ENCODE results near the gene MBOAT2.

DNA sequence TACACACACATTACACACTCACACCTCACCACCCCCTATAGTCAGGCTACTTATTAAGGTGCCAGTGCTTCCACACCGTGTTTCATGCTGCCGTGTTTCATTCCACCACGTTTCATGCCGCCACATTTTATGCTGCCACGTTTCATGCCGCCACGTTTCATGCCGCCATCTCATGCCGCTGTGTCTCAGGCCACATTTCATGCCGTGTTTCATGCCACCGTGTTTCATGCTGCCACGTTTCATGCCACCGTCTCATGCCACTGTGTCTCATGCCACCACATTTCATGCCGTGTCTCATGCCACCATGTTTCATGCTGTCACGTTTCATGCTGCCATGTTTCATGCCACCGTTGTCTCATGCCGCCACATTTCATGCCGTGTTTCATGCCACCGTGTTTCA lies 65.1 kb downstream of the MBOAT2 start:
- TF ChIP-seq CTCF (IDR thresholded peaks at IDR 0.05) (no peak), POLR2A (IDR thresholded peaks at IDR 0.05) (no peak)

Measured in body of pancreas (tissue), 4 donors.